IPS-11a (cell line): ENCODE results near the gene ARV1.
A peak's percentile ranks its signal among the peaks of the same experiment; 100 is the strongest.

Experiments used
- H3K4me3 ChIP-seq: one replicate; pipeline ENCODE4 v1.5.1; 2013; ENCODE audit warnings: low read depth, low read length, control low read depth

The ARV1 gene

DNA sequence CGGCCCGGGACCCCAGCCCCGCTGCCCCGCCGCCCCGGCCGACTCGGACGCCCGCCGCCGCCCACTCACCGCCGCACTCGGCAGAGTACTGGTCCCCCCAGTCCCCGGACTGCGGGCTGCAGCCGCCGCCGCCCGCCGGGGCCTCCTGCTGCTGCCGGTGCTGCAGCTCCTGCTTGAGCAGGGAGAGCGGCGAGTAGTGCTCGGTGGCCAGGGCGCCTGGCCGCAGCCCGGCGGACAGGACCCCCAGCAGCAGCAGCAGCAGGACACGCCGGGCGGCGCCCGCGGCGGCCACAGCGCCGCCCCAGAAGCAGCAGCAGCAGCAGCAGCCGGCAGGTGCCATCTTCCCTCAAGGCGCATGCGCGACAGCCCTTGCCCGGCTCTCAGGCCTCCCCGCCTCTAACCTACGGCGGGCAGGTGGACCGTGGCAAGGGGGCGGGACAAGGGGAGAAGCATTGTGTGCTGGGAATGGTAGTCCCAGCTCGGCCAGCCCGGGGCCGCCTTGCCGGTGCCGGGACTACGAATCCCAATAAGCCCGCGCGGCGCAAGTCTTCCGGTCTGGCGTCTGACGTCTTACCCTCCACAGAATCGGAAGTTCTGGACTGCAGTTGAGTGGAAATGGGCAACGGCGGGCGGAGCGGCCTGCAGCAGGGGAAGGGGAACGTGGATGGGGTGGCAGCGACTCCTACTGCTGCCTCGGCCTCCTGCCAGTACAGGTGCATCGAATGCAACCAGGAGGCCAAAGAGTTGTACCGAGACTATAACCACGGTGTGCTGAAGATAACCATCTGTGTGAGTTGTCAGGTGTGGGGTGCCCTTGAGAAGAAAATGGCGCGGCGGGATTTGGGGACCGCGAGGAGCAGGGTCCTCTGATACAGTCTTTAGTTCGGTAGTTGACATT lies at the start of gene ARV1, which contains the start of gene TTC13:
Gene ARV1, plus strand, starts transcription at position 604 of the 898 bp plus-strand sequence. Its CDS starts 12 bp downstream, at position 616.
Gene TTC13, minus strand, starts transcription at position 371 of the 898 bp plus-strand sequence. Its CDS starts 31 bp downstream, at position 340.
- H3K4me3 ChIP-seq: peak within 1 kb of the TSS; percentile 91

DNA sequence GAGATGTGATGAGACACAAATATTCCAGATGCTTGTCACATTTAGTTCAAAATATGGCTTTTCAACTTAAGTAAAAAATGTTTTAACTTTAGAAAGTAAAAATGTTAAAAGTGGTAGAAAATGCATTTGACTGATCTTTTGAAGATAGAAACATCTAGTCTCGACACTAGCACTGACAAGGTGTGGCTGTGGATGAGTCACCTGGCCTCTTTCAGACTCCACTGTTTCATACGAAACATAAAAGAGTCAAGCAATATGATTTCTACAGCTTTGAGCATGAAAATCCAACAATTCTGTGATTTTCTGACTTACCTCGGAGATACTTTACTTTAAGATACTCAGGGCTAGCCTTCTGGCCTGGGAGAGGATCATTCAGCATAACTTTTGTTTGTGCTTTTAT lies 47.9 kb upstream of the ARV1 start:
- no peak overlapping the region for H3K4me3 ChIP-seq

DNA sequence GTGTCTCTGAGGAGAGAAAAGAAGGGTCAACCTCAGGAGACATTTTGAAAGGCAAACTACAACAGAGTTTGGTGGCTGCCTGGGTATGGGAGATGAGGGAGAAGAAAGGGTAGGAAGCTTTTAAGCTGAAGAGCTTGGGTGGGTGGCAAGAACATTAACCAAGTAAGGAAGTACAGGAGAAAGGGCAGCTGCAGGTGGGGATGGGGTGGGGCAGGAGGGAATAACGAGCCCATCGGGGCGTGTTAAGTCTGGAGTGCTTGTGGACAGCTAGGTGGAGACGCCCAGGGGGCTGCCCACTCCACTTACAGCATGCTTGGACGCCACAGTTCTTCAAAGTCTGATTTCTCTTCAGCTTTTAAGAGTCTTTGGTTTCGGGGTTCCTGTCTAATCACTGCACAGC lies 43.0 kb upstream of the ARV1 start:
- no peak overlapping the region for H3K4me3 ChIP-seq

DNA sequence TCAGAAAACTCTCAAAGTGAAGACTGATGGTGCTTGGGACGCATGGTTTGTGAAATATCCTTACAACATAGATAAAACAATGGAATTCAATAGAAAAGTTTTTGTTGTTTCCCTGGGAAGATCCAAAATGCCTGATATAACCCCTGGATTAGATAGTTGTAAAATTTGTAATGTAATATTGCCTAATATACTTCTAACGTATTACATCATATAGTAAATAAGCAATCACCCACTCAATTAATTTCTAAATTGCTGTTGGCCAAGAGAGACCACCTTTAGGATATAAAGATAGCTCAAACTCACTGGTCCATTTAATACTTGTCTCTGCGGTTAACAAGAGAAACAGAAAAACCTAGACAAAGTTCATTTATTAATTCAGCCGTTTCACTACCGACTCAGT lies 42.4 kb upstream of the ARV1 start:
- no peak overlapping the region for H3K4me3 ChIP-seq

DNA sequence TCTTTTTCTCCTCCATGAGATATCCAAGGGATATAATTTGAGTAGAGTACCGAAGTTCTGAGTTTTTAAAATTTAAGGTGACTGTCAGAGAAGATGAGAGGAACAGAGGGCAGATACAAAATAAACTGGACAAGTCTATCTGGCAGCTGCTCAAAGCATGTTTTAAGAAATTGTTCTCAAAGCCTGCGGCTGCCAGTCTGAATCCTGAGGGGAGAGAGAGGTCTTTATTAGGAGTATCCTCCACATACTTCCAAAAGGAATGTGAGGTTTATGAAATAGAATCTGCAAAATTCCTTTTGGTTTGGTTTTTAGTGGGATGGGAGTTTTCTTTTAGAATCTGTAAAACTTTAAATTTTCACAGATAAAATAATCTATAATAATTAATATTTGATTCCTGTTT lies 41.5 kb upstream of the ARV1 start:
- no peak overlapping the region for H3K4me3 ChIP-seq

DNA sequence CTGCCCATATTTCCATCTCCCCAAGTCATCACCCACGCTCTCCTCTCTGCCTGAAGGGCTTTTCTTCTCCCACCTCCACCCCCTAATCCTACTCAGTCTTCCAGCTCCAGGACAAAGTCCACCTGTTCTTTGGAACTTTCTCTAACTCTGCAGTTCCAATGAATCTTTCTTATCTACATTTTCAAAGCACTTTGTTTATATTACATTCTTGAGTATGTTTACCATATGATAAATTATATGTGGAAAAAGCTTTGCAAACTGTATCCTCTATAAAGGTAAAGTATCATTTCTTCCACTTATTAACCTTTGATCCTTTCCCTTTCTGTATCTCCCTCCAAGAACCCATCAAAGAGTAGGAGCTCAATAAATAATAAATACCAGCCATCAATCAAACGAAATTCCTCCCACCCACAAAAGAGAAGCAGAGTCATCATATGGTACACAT lies 39.9 kb upstream of the ARV1 start:
- H3K4me3 ChIP-seq: no peak overlapping the region

DNA sequence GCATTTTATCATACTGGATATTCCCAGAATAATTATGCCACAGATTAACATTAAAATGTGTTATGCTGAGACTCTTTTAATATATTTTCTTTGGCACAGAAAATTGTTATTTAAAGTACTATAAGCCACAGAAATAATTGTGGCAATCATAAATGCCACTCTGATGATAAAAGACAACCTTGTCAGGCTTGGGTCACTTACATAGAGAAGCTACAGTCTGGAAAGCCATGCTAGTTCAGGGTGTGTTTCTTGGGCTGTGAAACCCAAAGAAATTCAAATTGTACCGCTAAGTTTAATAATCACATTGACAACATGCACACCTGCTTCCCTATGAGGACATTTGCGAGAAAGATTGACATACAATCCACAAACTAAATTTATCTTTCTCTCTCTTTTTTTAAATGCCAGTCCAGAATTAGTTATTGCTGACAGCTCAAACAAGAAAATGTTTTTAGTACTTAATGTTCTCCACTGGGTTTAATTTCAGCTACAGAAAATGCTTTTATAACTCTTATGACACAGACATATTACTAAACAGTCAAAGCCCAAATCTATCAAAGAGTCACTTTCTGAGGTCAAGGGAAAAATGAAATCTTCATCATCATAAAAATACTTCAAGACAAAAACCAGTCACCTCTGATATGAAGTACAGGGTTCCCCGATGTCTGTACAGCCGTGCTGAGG lies 38.9 kb upstream of the ARV1 start:
- H3K4me3 ChIP-seq: no peak overlapping the region

DNA sequence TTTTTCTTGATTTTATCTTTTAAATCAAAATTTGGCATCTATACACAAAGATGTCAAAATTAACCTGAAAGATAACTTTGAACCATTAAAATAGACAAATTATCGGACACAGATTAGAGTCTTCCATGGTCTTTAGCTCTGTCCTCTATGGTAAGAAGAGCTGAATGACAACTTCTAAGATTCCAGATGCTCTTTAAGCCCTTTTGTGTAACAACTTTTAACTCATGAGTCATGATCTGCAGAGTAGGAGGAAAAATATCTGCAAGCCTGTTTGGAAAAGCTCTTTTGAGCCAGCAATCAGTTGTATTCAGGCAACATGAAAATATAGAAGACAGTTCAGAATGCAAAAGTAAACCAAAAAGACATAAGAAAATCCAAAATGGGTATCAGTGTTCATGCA lies 38.0 kb upstream of the ARV1 start:
- H3K4me3 ChIP-seq: no peak overlapping the region

DNA sequence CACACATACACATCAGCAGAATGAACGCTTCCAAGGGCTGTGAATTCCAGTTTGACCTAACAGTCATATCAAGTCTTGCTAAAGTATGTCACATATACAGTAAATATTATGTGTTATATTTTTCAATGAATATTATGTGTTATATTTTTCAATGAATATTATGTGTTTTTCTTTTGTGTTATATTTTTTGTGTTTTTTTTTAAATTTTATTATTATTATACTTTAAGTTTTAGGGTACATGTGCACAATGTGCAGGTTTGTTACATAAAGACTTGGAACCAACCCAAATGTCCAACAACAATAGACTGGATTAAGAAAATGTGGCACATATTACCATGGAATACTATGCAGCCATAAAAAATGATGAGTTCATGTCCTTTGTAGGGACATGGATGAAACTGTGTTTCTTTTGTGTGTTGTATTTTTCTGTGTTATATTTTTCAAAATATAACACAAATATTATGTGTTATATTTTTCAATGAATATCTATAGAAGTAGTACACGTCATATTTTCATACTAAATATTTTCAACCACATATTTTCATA lies 35.8 kb upstream of the ARV1 start:
- H3K4me3 ChIP-seq: no peak overlapping the region

DNA sequence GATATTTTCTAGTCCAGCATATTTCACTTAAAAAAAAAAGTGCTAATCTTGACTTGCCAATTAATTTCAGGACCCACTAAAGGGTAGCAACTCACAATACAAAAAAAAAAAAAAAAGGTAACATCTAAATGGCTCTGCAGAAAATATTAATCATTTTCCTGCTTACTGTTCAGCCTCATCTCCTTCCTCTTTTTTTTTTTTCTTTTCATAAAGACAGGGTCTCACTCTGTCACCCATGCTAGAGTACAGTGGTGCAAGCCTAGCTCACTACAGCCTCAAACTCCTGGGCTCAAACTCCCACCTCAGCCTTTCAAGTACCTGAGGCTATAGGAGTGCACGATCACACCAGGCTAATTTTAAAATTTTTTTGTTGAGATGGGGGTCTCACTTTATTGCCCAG lies 30.6 kb upstream of the ARV1 start:
- no peak overlapping the region for H3K4me3 ChIP-seq

DNA sequence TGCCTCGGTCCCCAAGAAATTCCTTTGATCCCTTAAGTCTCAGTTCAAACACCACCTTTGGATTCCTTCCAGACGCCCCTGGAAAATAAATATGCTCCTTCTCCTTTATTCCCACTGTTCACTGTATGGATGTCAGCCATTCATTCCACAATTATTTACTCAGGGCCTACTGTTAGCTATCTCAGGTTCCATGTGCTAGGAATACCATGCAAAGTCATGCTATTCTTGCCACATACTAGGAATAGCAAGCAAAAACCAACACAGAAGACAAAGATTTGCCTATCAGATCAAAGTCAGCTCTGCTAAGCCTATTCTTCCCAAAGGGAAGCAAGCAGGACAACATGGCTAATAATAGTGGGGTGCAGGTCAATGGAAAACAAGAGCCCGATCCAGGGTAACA lies 30.0 kb upstream of the ARV1 start:
- H3K4me3 ChIP-seq: no peak overlapping the region

DNA sequence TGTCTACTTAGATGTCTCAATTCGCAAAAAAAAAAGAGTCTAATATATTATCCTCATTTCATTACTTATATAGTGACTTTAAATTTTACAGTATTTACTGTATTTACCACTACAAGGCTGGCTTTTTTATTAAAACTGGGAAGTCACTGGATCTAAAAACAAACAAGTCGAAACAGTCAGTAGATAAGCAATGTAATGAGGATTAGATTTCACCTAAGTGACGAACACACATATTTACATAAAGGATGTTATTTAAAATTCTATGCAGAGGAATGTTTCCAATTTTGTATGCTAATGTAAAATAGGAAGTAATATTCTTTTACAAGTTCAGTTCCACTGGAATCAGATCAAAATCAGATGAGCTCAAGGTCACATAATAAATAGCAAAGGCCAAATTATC lies 28.5 kb upstream of the ARV1 start:
- H3K4me3 ChIP-seq: no peak overlapping the region

DNA sequence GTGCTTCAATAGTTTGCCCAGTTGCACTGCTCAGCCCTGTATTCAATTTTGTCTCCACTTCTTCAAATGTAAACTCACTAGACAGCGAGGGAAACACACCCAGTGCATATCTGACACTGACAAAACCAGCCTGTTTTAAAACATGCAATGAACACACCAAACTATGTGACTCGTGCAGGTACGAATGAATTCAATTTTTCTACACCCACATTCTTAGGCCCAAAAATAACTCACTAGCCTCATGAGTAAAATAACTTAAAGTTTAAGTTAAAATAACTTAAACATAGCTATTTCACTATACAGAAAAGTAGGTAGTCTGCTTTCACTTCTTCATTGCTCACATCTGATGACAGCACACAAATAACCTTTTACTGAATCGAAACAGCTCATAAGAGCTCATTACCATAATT lies 21.3 kb upstream of the ARV1 start:
- no peak overlapping the region for H3K4me3 ChIP-seq

DNA sequence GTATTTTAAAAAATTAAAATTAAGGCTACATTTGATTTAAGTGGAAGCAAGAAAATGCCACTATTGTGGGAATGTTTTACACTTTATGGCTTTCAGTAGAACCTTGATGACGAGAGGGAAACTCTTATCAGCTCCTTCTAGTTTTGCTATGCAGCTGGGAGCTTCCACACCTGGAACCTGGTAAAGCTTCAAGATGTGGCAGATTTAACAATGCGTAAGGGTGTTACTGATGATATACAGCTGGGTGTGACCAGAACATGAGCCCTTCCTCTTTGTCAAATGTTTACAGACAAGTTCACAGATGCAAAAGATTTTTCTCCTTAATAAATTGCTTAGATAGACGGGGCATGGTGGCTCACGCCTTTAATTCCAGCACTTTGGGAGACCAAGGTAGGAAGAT lies 20.5 kb upstream of the ARV1 start:
- no peak overlapping the region for H3K4me3 ChIP-seq

DNA sequence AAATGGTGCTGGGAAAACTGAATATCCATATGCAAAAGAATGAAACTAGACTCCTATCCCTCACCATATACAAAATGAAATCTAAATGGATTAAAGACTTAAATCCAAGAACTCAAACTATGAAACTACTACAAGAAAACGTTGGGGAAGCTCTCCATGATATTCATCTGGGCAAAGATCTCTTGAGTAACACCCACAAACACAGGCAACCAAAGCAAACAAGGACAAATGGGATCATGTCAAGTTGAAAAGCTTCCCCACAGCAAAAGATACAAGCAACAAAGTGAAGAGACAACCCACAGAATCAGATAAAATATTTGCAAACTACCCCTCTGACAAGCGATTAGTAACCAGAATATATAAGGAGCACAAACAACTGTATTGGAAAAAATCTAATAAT lies 14.0 kb upstream of the ARV1 start:
- H3K4me3 ChIP-seq: no peak overlapping the region

DNA sequence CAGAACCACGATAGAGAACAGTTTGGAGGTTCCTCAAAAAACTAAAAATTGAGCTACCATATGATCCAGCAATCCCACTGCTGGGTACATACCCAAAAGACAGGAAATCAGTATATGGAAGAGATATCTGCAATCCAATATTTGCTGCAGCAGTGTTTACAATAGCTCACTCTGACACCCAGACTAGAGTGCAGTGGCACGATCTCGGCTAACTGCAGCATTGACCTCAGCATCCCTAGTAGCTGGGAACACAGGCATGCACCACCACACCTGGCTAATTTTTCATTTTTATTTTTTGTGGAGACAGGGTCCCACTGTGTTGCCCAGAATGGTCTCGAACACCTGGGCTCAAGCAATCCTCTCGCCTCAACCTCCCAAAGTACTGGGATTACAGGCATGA lies 13.4 kb upstream of the ARV1 start:
- H3K4me3 ChIP-seq: no peak overlapping the region

DNA sequence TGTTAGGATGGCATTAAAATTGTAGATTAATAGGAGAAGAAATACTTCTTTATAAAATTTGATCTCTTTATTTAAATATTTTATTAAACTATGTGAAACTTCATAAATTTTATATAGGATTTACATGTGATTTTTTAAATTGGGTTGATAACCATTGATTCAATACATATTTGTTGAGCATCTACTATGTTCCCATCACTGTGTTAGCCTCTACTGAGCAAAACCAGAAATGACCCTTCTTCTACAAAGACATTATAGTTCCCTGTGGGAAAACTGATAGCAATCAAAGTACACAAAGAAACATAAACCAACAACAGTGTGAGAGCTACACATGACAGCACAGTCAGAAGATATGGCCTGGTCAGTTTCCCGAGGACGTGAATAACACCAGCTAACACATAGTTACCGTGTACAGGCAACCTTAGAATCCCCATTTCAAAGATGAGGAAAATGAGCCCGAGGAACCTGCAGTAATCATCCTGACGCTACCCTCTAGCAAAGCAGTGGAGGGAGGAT lies 12.5 kb upstream of the ARV1 start:
- H3K4me3 ChIP-seq: no peak overlapping the region

DNA sequence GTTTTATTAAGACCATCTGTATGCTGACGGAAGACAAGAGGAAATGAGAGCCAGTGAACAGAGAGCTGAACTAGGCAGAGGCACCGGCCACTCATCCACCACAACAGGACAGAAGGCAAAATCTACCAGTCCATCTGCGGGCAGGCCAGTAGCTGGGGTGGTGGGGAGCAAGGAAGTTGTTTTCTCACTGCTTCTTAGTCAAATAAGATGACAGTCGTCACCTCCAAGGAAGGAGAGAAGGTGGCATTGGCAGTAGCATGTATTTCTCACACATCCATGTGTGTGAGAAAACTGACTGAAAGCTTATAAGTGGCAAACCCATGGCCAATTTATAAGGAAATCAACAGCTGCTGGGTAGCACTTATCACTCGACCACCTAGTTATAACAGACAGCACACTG lies 8.5 kb upstream of the ARV1 start:
- no peak overlapping the region for H3K4me3 ChIP-seq

DNA sequence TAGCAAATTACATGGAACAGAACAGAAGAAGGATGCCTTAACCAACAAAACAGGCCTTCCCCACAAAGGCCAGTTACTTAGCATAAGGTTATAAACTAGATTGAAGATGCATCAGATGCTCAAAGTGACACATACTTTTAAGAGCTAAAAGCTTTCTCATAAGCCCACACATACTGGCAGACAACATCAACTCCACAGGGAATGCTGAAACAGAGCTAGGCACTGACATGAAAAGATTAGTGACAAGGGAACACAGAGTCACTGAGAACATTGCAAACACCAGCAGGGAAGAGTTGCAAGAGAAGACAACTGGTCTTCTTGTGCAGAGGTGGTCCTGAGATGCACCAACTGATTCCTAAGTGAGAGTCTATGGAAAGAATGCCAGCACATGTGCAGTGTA lies 7.1 kb upstream of the ARV1 start:
- no peak overlapping the region for H3K4me3 ChIP-seq

DNA sequence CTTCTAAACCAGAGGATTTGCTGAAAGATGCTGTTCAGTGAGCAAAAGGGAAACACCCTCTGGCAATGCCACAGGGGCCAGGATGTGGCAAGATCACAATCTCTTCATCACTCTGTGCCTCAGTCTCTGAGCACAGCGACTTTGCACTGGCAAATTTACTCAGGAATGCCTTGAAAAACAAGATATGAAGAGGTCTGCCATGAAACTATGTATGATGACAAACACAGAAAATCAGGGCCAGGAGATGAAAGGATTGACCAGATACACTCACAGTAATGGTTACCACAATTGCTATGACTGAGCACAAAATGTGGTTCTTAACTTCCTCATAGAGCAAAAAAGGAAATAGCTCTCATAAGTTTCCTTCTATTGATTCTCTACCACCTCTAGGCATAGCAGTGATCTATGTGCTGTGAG lies 6.0 kb upstream of the ARV1 start:
- no peak overlapping the region for H3K4me3 ChIP-seq

DNA sequence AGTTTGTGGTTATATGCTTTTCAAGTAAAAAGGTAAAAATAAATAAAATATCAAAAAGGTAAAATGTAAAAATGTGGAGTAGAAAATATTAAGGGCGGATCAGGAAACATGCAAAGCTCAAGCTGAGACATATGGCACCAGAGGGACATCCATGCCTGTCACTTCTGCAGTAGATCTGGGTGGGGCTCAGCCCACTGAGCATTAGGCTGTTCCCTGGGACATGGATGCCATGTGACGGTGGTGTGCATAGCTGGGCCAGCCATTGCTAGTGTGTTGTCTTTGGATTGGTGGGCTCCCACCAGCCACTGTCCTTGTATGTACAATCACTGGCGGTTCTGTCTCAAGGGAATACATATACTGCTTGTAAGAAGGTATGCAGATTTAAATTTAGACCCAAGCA lies 3.3 kb upstream of the ARV1 start:
- H3K4me3 ChIP-seq: no peak overlapping the region

DNA sequence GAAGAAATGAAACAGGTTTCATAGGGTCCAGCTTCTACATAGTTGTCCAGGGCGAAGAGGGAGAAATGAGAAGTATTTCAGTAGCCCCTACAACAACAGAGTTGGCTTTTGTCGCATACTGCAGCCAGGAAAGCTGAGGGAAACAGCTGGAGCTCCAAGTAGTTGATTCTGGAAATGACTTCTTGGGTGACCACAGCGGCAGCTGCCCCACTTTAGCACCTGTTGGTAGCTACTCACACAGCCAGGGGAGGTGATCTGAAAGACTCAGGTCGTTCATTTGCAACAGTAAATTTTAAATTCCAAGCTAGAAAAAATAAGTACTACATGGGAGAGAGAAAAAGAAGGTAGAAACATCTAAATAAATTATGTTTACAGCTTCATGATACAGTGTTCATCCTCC lies 2.5 kb upstream of the ARV1 start:
- no peak overlapping the region for H3K4me3 ChIP-seq
